H1 (cell line): ENCODE results near the gene RAB3IP. TPM values are rescaled to one million over a fixed set of nuclear protein-coding genes. Genes with fewer than 3 reads are reported as not detected.

Source experiments
- CTCF ChIA-PET: fragments of 300-600 bp; sonication (Branson Sonifier 250); formaldehyde crosslinking; loops from one replicate; lab custom pipeline; 2021; ENCODE audit not compliant: partially characterized antibody; lab: Charles Lee
- POLR2A ChIA-PET: fragments of 300-600 bp; sonication (Branson Sonifier 250); formaldehyde crosslinking; loops from one replicate; lab custom pipeline; 2021; ENCODE audit warnings: inconsistent platforms; ENCODE audit not compliant: partially characterized antibody; lab: Charles Lee
- DNase-seq, 2 experiments: peaks; one replicate each; pipeline versions ENCODE4 v3.0.0 to v3.0.0-alpha.2; 2010 to 2022; ENCODE audit warnings: low spot score in 2 of 2, low read depth in 1 of 2, mixed read lengths in 1 of 2
- FAIRE-seq: peaks from 2 replicates; lab custom pipeline; 2011; peaks lifted over from hg19 to GRCh38; lab: Jason Lieb, UNC
- H2AFZ ChIP-seq: 2 replicates; pipeline ENCODE4 v1.8.1; 2012; ENCODE audit warnings: low read length, inconsistent platforms
- H2AK5ac ChIP-seq: 2 replicates; pipeline ENCODE4 v1.6.1; 2013; ENCODE audit warnings: low read depth, low read length
- H2BK120ac ChIP-seq: replicated peaks from 2 replicates; pipeline ENCODE3; 2013; ENCODE audit warnings: low read depth, low read length, inconsistent platforms
- H2BK12ac ChIP-seq: 2 replicates; pipeline ENCODE4 v1.6.1; 2013; ENCODE audit warnings: low read depth, low read length
- H2BK15ac ChIP-seq: 2 replicates; pipeline ENCODE4 v1.6.1; 2013; ENCODE audit warnings: low read length
- H2BK20ac ChIP-seq: 2 replicates; pipeline ENCODE4 v1.6.1; 2013; ENCODE audit warnings: low read length
- H2BK5ac ChIP-seq: 2 replicates; pipeline ENCODE4 v1.6.1; 2013; ENCODE audit warnings: low read depth, low read length
- H3K14ac ChIP-seq: 2 replicates; pipeline ENCODE4 v1.6.1; 2013; ENCODE audit warnings: inconsistent platforms; ENCODE audit not compliant: insufficient read length
- H3K18ac ChIP-seq: 2 replicates; pipeline ENCODE4 v1.6.1; 2013; ENCODE audit warnings: low read length; ENCODE audit errors: extremely low read depth
- H3K23ac ChIP-seq: 2 replicates; pipeline ENCODE4 v1.6.1; 2013; ENCODE audit warnings: inconsistent platforms; ENCODE audit not compliant: insufficient read length
- H3K23me2 ChIP-seq: 2 replicates; pipeline ENCODE4 v1.6.1; 2013; ENCODE audit warnings: low read depth, low read length
- H3K27ac ChIP-seq: 2 replicates; pipeline ENCODE4 v1.6.1; 2011; ENCODE audit warnings: low read depth, low read length, inconsistent platforms
- H3K27me3 ChIP-seq, 4 experiments: replicated peaks in 1 of 4; 1 replicate in 1 of 4; 2 replicates in 3 of 4; pipeline versions ENCODE4 v1.6.1 to v1.8.1; 2011 to 2013; ENCODE audit warnings: low read length in 3 of 4, mild to moderate bottlenecking in 3 of 4, inconsistent platforms in 2 of 4, mixed read lengths in 2 of 4, moderate library complexity in 1 of 4; ENCODE audit not compliant: control insufficient read depth in 3 of 4, insufficient read depth in 3 of 4; ENCODE audit errors: extremely low read depth in 1 of 4
- H3K36me3 ChIP-seq, 4 experiments: 2 replicates each; pipeline versions ENCODE4 v1.6.1 to v1.8.1; 2011 to 2013; ENCODE audit warnings: mild to moderate bottlenecking in 4 of 4, low read length in 3 of 4, moderate library complexity in 2 of 4, control low read depth in 1 of 4, inconsistent platforms in 1 of 4; ENCODE audit not compliant: insufficient read depth in 4 of 4, control insufficient read depth in 2 of 4
- H3K4ac ChIP-seq: replicated peaks from 2 replicates; pipeline ENCODE3; 2013; ENCODE audit warnings: low read length, low read depth, mixed read lengths, inconsistent platforms; ENCODE audit not compliant: insufficient read length
- H3K4me1 ChIP-seq, 4 experiments: replicated peaks in 1 of 4; 1 replicate in 1 of 4; 2 replicates in 3 of 4; pipeline versions ENCODE4 v1.6.1 to v1.8.1; 2011 to 2013; ENCODE audit warnings: low read length in 3 of 4, inconsistent platforms in 2 of 4, mixed read lengths in 1 of 4; ENCODE audit not compliant: insufficient read depth in 4 of 4, control insufficient read depth in 3 of 4
- H3K4me2 ChIP-seq, 2 experiments: 2 replicates each; pipeline versions ENCODE4 v1.6.1 to v1.8.1; 2011 to 2013; ENCODE audit warnings: low read depth in 2 of 2, low read length in 2 of 2, control low read depth in 1 of 2, inconsistent platforms in 1 of 2, mild to moderate bottlenecking in 1 of 2; ENCODE audit not compliant: insufficient read depth in 1 of 2
- H3K4me3 ChIP-seq, 4 experiments: fragments of 200-600, 300-600 bp in 1 of 4; sonication (generic), shearing (Covaris generic), sonication (Bioruptor Twin) in 1 of 4; 2 replicates each; pipeline versions ENCODE4 v1.5.1 to v1.8.1; 2011 to 2016; ENCODE audit warnings: low read length in 4 of 4, low read depth in 3 of 4, control low read depth in 2 of 4, inconsistent platforms in 2 of 4, mild to moderate bottlenecking in 2 of 4, mixed read lengths in 1 of 4, moderate library complexity in 1 of 4; ENCODE audit not compliant: insufficient read depth in 2 of 4; ENCODE audit errors: extremely low read depth in 1 of 4
- H3K56ac ChIP-seq: replicated peaks from 2 replicates; pipeline ENCODE3; 2013; ENCODE audit warnings: low read depth, mild to moderate bottlenecking, mixed read lengths, low read length, inconsistent platforms; ENCODE audit not compliant: insufficient read length
- H3K79me1 ChIP-seq: 2 replicates; pipeline ENCODE4 v1.6.1; 2013; ENCODE audit warnings: low read depth, low read length, control low read depth
- H3K79me2 ChIP-seq, 2 experiments: 2 replicates each; pipeline versions ENCODE4 v1.6.1 to v1.8.1; 2012 to 2013; ENCODE audit warnings: low read length in 2 of 2, mild to moderate bottlenecking in 2 of 2, inconsistent platforms in 1 of 2; ENCODE audit not compliant: insufficient read depth in 2 of 2, control insufficient read depth in 1 of 2
- H3K9ac ChIP-seq, 4 experiments: replicated peaks in 1 of 4; 1 replicate in 1 of 4; 2 replicates in 3 of 4; pipeline versions ENCODE4 v1.6.1 to v1.8.1; 2011 to 2013; ENCODE audit warnings: low read depth in 3 of 4, low read length in 3 of 4, control low read depth in 2 of 4, mild to moderate bottlenecking in 2 of 4, moderate library complexity in 2 of 4, inconsistent platforms in 1 of 4; ENCODE audit errors: extremely low read depth in 1 of 4
- H3K9me3 ChIP-seq, 2 experiments: 2 replicates each; pipeline versions ENCODE4 v1.6.1 to v1.8.1; 2012 to 2013; ENCODE audit warnings: mild to moderate bottlenecking in 2 of 2, moderate library complexity in 2 of 2, control low read depth in 1 of 2, inconsistent platforms in 1 of 2, low read depth in 1 of 2, low read length in 1 of 2, mixed read lengths in 1 of 2; ENCODE audit not compliant: insufficient read depth in 2 of 2
- H4K20me1 ChIP-seq, 2 experiments: replicated peaks in 1 of 2; 2 replicates each; pipeline versions ENCODE3 to v1.8.1; 2011 to 2013; ENCODE audit warnings: inconsistent platforms in 2 of 2, low read length in 2 of 2, mild to moderate bottlenecking in 1 of 2; ENCODE audit not compliant: insufficient read depth in 2 of 2, control insufficient read depth in 1 of 2
- H4K5ac ChIP-seq: 2 replicates; pipeline ENCODE4 v1.6.1; 2013; ENCODE audit warnings: low read length, low read depth, mixed read lengths, inconsistent platforms; ENCODE audit not compliant: insufficient read length
- H4K8ac ChIP-seq: 2 replicates; pipeline ENCODE4 v1.8.0; 2013; ENCODE audit warnings: mild to moderate bottlenecking, moderate library complexity, low read length, inconsistent platforms; ENCODE audit not compliant: insufficient read depth; ENCODE audit errors: extremely low read depth
- H4K91ac ChIP-seq: replicated peaks from 2 replicates; pipeline ENCODE3; 2013; ENCODE audit warnings: low read length, mixed read lengths, inconsistent platforms; ENCODE audit not compliant: insufficient read length
- ASH2L ChIP-seq: fragments of 200-600, 300-600 bp; sonication (generic); IDR thresholded peaks from one replicate; pipeline ENCODE4 v1.7.1; 2017; ENCODE audit warnings: low read length
- BCL11A ChIP-seq, 2 experiments: IDR thresholded peaks; one replicate each; pipeline ENCODE4 v1.6.1; 2011; ENCODE audit warnings: low read depth in 2 of 2, low read length in 2 of 2, mild to moderate bottlenecking in 2 of 2
- CTCF ChIP-seq, 3 experiments: IDR thresholded peaks; 1 replicate in 2 of 3; 2 replicates in 1 of 3; pipeline versions ENCODE4 v1.5.1 to v1.6.1; 2011; ENCODE audit warnings: low read length in 3 of 3, mild to moderate bottlenecking in 3 of 3, inconsistent platforms in 2 of 3, low read depth in 1 of 3, moderate library complexity in 1 of 3; ENCODE audit not compliant: insufficient read depth in 1 of 3; ENCODE audit errors: control extremely low read depth in 1 of 3
- EZH2 ChIP-seq: fragments of 200-600 bp; sonication (generic); IDR thresholded peaks from 2 replicates; pipeline ENCODE4 v1.7.1; 2012; ENCODE audit warnings: low read depth, mild to moderate bottlenecking, moderate library complexity, low read length, inconsistent platforms; ENCODE audit not compliant: severe bottlenecking
- GABPA ChIP-seq: IDR thresholded peaks from 2 replicates; pipeline ENCODE4 v1.6.1; 2011; ENCODE audit warnings: mild to moderate bottlenecking, low read length, moderate library complexity, borderline replicate concordance; ENCODE audit not compliant: insufficient read depth
- JUN ChIP-seq: IDR thresholded peaks from 2 replicates; pipeline ENCODE4 v1.6.1; 2011; ENCODE audit warnings: low read depth, mild to moderate bottlenecking, improper control_type of control experiment, low read length
- KDM1A ChIP-seq: fragments of 200-600, 300-600 bp; sonication (generic); IDR thresholded peaks from 2 replicates; pipeline ENCODE4 v1.7.1; 2016; ENCODE audit warnings: mild to moderate bottlenecking, low read length, borderline replicate concordance
- KDM4A ChIP-seq: IDR thresholded peaks from one replicate; pipeline ENCODE4 v1.7.1; 2012; ENCODE audit warnings: low read depth, mild to moderate bottlenecking, moderate library complexity, low read length, inconsistent platforms; ENCODE audit not compliant: severe bottlenecking
- NRF1 ChIP-seq: IDR thresholded peaks from 2 replicates; pipeline ENCODE4 v1.6.1; 2011; ENCODE audit warnings: mild to moderate bottlenecking, low read depth, low read length, improper control_type of control experiment
- POLR2A ChIP-seq, 2 experiments: IDR thresholded peaks; 1 replicate in 1 of 2; 2 replicates in 1 of 2; pipeline ENCODE4 v1.6.1; 2011; ENCODE audit warnings: low read depth in 2 of 2, low read length in 2 of 2, mild to moderate bottlenecking in 2 of 2; ENCODE audit errors: control extremely low read depth in 1 of 2
- RBBP5 ChIP-seq: IDR thresholded peaks from 2 replicates; pipeline ENCODE4 v1.7.1; 2012; ENCODE audit warnings: low read depth, mild to moderate bottlenecking, inconsistent platforms, low read length, moderate library complexity, borderline replicate concordance
- RXRA ChIP-seq: IDR thresholded peaks from 2 replicates; pipeline ENCODE4 v1.6.1; 2011; ENCODE audit warnings: low read depth, mild to moderate bottlenecking, low read length, moderate library complexity; ENCODE audit not compliant: insufficient read depth
- SIRT6 ChIP-seq: IDR thresholded peaks from one replicate; pipeline ENCODE4 v1.7.1; 2012; ENCODE audit warnings: low read length, inconsistent platforms
- WGBS, 2 experiments: shearing (Covaris generic) in 1 of 2; methylation state at CpG; one replicate each; pipeline versions ENCODE4 v1.1.6 to v1.1.7; 2013 to 2015; ENCODE audit warnings: low lambda C conversion rate in 2 of 2, mixed read lengths in 2 of 2, inconsistent platforms in 1 of 2, low coverage in 1 of 2, missing lambda C conversion rate in 1 of 2; ENCODE audit not compliant: insufficient replicate concordance in 2 of 2, insufficient coverage in 1 of 2, insufficient read length in 1 of 2; ENCODE audit errors: extremely low coverage in 1 of 2, missing lambda C conversion rate in 1 of 2; 5-methylcytosine and 5-hydroxymethylcytosine counted together
- polyA plus RNA-seq, 7 experiments: library from polyadenylated mRNA; depleted of rRNA in 3 of 7; stranded (reverse) in 5 of 7; unstranded in 2 of 7; fragments of >200 nt in 5 of 7; fragments of 200-250 nt in 2 of 7; gene quantifications; 1 replicate in 5 of 7; 2 replicates in 1 of 7; 4 replicates in 1 of 7; pipeline versions ENCODE4 v1.2.1 to v1.2.3, GENCODE V29; 2011 to 2013; ENCODE audit warnings: missing spikeins in 2 of 7, mixed read lengths in 2 of 7
- total RNA-seq: library from RNA; stranded (reverse); fragmentation: NEBNext Ultra II Directional; extraction: Animal tissue kit (Norgen Biotek cat#: 25700); gene quantifications from 2 replicates; pipeline ENCODE4 v1.2.1, GENCODE V29; 2021

Gene RAB3IP
- total and polyA plus RNA-seq, 2 of the 8 experiments (the other 6 are each of a cell fraction or from before 2014, with no cell fraction given) = 17.7 to 34.6 TPM

GRCh38 chr12:69851976-69852375 lies 113.3 kb downstream of the RAB3IP start:
- Histone ChIP-seq H4K91ac (no peak overlapping the region), H2BK15ac (no peak overlapping the region), H3K18ac (no peak overlapping the region), H3K56ac (no peak overlapping the region), H4K5ac (no peak overlapping the region), H3K36me3 (no peaks in the 10 kb centered on the region; a peak in 1 of 8 replicates), H2AK5ac (no peak overlapping the region), H2BK12ac (no peak overlapping the region), H2AFZ (no peak overlapping the region), H3K79me1 (no peaks in the 10 kb centered on the region), H3K23me2 (no peaks in the 10 kb centered on the region), H2BK20ac (no peak overlapping the region), H3K27me3 (no peaks in the 10 kb centered on the region), H2BK120ac (no peak overlapping the region), H2BK5ac (no peak overlapping the region), H3K9ac (no peak overlapping the region), H3K23ac (no peak overlapping the region), H3K4me1 (no peaks in the 10 kb centered on the region), H4K8ac (no peak overlapping the region), H3K4ac (no peak overlapping the region), H3K14ac (no peak overlapping the region), H4K20me1 (no peaks in the 10 kb centered on the region), H3K4me3 (no peak overlapping the region), H3K79me2 (no peaks in the 10 kb centered on the region), H3K9me3 (peaks cover 3 to 16% of the 10 kb centered on the region in 2 experiments; a peak in 3 of 4 replicates), H3K27ac (no peak overlapping the region), H3K4me2 (no peak overlapping the region)
- ChIA-PET CTCF (no interaction called here), POLR2A (no interaction called here)
- 91% methylated on average over 2 of the region's 2 CpGs; no CpG with 5 or more reads in 1 of the 2 experiments for WGBS, 2 experiments
- FAIRE-seq = no peak
- no peak for DNase-seq
- TF ChIP-seq NRF1 (no peak), KDM4A (no peak), GABPA (no peak), POLR2A (IDR thresholded peaks at IDR 0.05; ENCODE audit: control extremely low read depth in 1 of 2, low read depth in 2 of 2, low read length in 2 of 2) (no peak), SIRT6 (no peak), EZH2 (no peak), JUN (no peak), RXRA (no peak), ASH2L (no peak), RBBP5 (no peak), BCL11A (IDR thresholded peaks at IDR 0.05; ENCODE audit: low read depth in 2 of 2, low read length in 2 of 2) (no peak), KDM1A (no peak), CTCF (IDR thresholded peaks at IDR 0.05; ENCODE audit: control extremely low read depth in 1 of 3, insufficient read depth in 1 of 3, low read depth in 1 of 3, low read length in 3 of 3) (no peak)
